ENCODE results near the gene TNF.

TNF gene

DNA sequence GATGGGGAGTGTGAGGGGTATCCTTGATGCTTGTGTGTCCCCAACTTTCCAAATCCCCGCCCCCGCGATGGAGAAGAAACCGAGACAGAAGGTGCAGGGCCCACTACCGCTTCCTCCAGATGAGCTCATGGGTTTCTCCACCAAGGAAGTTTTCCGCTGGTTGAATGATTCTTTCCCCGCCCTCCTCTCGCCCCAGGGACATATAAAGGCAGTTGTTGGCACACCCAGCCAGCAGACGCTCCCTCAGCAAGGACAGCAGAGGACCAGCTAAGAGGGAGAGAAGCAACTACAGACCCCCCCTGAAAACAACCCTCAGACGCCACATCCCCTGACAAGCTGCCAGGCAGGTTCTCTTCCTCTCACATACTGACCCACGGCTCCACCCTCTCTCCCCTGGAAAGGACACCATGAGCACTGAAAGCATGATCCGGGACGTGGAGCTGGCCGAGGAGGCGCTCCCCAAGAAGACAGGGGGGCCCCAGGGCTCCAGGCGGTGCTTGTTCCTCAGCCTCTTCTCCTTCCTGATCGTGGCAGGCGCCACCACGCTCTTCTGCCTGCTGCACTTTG is at the start of gene TNF:
Gene TNF (plus strand): TSS at position 231 of the 567 bp plus-strand sequence. CDS start 177 bp downstream, at position 408.
- DNase-seq: no peak

DNA sequence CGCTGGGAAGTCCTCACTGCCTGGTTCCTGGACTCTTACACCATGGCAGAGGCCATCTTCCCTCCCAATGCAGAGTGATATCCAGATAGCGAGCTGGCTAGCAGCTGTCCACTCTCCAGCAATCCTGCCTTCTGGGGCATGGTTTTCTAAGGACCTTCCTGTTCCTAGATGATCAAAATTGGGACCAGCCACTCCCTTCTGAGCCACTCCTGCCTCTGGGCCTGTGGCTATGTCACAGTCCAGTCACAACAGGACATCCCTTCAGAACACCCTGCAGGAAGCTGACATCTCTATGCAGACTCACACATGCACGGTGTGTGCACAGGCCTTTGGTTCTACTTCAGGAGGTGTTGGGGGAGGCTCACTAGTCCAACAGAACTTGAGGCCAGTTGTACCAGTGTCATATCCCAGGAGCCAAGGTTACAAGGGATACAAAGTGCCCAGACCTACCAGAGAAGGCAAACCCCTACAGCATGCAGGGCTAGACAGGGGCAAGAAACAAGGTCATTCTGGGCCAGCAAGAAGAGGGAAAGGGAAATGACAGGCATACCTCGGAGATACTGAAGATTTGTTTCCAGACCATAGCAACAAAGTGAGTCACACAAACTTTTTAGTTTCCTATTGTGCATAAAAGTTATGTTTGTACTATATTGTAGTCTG is 49.3 kb upstream of the TNF start:
- DNase-seq: no peak

DNA sequence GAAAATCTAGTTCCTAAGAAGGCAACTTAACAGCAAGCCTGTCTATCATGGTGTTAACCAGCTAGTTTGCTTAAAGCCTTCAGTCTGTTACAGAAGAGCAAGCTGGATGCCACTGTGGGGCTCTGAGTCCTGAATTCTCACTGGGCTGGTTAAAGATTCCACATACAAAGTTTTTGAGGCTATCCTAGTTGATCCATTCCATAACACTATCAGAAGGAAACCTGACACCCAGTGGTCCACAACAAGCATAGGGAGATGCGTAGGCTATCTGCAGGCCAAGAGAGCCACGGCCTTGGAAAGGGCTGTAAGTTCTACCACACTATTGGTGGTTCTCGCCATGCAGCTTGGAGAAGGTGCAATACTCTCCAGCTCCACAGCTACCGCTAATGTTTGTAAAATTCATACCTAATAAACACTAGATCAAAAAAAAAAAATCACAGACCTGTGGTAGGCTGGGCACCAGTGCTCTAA is 47.0 kb upstream of the TNF start:
- peak; percentile 35 for DNase-seq

DNA sequence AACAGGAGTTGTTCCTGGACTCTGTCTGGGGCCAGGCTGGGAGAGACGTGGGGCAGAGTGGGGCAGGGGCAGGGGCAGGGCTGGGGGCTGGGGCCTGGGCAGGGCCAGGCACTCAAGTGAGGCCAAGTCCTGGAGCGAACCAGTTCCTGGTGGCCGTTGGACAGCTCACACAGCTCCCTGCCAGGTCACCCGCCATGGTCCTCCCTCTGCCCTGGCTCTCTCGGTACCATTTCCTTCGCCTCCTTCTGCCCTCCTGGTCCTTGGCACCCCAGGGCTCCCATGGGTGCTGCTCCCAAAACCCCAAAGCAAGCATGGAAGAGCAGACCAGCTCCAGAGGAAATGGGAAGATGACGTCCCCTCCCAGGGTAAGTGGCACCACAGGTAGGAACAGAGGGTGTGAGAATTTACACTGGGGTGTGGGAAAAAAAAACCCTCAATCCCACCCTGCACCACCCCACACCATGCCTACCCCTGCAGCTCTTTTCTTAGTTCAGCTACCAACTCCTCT is 46.5 kb upstream of the TNF start, which contains the start of gene MCCD1:
Gene MCCD1 (plus strand): TSS at position 142 of the 508 bp plus-strand sequence. CDS start 53 bp downstream, at position 195.
- no peak for DNase-seq

DNA sequence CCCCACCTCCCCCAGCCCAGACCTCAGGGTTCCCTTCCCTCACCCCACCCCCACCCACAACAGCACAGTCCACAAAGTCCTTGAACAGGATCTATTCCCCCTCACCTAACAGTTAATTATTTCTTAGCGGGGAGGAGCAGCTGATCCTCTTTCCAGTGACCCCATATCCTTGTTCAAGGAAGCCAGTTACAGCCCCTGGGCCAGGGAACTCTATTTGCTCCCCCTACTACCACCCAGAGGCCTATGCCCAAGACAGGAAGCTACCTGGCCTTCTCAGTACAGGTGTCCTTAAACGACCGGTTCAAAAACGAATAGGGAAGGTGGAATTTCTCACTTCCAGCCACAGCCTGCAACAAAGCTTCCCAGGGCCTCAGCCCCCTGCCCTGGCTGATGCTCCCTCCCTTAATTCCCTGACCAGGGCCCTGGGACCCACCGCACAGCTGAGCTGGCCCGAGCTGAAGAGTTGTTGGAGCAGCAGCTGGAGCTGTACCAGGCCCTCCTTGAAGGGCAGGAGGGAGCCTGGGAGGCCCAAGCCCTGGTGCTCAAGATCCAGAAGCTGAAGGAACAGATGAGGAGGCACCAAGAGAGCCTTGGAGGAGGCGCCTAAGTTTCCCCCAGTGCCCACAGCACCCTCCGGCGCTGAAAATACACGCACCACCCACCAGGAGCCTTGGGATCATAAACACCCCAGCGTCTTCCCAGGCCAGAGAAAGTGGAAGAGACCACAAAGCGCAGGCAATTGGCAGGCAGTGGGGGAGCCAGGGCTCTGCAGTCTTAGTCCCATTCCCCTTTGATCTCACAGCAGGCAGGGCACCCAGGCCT is 45.8 kb upstream of the TNF start:
- no peak for DNase-seq

DNA sequence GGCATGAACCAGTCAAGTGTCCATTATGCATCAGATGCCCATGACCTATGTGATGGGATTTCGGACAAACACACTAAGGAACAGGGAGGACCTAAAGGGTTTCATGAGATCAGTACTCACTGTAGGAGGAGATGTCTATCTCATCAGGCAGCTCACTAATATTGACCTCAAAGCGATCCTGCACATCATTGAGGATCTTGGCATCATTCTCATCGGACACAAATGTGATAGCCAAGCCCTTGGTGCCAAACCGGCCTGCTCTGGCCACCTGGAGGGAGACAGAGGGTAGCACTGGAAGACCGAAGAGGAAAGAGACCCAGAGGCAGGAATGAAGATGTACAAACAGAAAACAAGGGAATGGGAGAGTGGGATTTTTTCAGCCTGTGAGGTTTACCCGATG is 44.7 kb upstream of the TNF start:
- DNase-seq: no peak

DNA sequence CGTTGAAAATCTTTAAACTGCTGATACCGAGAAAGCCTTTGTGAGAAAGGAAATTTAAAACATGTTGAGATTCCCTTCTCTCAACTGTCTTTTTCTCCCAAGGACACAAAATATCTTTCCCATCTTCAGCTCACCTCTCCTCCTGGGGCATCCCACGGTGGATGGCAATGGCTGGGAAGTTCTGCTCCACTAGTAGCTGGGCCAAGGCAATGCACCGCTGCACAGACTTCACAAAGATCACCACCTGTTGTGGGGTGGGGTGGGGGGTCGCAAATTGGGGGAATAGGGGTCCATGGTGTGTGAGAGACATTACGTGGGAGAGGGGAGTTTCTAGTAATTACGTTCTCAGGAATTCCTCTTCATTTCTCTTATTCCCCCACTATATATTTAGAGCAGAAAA is 44.2 kb upstream of the TNF start:
- no peak for DNase-seq

DNA sequence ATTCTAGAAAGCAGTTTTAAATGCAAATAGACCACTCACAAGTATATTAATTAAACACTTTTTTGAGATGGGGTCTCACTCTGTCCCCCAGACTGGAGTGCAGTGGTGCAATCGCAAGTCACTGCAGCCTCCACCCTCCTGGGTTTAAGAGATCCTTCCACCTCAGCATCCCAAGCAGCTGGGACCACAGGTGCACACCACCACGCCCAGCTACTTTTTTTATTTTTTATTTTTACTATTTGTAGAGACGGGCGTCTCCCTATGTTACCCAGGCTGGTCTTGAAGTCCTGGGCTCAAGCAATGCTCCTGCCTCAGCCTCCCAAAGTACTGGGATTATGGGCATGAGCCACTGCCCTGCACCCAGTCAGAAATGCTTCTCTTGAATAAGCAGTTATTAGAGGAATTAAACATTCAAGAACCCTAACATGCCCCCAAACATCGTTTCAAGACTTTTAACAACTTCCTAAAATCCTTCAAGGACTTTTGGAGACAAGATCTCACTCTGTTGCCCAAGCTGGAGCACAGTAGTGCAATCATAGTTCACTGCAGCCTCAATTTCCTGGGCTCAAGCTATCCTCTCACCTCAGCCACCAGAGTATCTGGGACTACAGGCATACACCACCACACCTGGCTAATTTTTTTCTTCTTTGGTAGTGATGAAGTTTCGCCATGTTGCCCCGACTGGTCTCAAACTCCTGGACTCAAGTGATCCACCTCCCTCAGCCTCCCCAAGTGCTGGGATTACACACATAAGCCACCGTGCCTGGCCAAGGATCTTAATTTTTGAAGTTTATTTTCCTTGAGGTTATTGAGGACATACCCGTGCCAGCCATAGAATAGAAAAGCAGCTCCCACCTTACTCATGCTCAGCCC is 43.4 kb upstream of the TNF start:
- DNase-seq: no peak

DNA sequence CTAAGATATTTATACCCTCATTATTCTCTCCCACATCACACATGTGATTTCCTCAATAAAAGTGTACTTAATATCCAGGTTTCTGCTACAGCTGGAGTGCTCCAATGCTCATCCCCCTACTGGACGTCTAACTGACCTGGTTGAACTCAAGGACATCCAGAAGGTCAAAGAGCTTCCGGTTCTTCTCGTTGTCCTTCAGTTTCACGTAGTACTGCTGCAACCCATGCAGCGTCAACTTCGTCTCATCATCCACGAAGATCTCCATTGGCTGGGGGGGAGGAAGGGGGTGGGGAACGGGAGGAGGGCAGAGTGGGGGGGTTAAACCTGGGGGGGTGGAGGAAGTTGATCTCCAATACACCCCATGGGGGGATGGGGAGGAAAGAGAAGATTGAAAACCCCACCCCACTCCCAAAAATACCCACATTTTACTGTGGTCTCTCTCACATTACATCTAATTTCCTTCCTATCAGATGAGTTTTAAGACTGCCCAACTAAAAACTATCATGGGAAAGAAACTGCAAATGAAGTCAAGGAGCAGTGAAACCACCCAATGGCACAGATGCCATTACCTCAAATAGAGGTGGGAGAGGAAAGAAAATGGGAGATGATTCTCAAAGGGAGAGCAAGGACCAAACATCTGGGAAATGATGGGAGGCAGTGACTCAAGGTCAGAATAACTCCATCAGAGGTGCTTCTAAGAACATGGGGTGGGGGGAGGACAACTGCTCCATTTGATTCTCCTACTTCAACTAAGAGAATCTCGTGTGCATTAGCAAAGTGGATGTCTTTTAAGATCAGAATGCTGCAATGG is 42.5 kb upstream of the TNF start:
- no peak for DNase-seq

DNA sequence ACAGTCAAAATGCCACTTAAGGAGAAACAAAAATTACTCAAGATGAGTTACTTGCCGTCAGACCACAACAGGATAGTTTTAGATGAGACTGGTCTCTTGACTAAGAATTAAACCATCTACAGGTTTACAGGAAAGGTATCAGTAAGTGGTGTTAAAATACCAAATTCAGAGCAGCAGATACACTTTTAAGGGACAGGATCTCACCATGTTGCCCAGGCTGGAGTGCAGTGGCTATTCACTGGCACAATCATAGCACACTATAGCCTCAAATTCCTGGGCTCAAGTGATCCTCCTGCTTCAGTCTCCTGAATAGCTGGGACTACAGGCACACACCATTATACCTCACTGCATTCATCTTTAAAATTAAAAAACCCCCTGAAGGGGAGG is 41.9 kb upstream of the TNF start:
- no peak for DNase-seq

DNA sequence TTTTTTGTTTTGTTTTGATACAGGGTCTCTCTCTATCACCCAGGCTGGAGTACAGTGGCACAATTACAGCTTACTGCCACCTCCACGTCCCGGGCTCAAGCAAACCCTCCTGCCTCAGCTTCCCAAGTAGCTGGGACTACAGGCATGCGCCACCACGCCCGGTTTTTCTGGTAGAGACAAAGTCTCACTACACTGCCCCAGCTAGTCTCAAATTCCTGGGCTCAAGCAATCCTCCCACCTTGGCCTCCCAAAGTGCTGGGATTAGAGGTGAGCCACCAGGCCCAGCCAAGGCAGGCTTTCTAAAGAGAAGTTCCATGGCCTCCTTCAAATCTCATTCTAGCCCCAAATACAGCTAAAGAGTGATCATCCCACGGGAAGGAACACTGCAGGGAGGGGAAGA is 41.4 kb upstream of the TNF start:
- no peak for DNase-seq

DNA sequence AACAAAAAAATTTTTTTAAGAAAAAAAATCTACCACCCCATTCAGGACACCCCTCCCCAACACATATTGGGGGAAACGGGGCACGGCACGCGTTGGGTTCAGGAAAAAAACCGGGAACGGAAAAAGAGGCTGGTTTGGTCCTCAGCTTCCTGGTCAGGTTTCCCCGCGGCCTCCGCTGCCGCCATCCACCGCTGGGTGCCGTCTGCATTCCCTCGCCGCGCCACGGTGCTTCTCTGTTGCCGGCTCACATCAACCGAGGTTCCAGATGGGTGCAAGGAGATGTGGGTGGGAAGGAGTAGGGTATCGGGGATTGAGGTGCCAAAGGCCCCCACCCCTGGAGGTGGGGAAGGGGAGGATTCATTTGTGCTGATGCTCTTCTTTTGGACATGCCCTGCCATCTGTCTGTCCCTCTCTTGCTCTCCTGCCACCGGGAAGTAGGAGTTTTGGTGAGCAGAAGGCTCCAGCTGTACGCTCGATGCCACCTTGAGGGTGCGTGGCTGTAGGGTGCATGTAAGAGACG is 40.8 kb upstream of the TNF start:
- no peak for DNase-seq

DNA sequence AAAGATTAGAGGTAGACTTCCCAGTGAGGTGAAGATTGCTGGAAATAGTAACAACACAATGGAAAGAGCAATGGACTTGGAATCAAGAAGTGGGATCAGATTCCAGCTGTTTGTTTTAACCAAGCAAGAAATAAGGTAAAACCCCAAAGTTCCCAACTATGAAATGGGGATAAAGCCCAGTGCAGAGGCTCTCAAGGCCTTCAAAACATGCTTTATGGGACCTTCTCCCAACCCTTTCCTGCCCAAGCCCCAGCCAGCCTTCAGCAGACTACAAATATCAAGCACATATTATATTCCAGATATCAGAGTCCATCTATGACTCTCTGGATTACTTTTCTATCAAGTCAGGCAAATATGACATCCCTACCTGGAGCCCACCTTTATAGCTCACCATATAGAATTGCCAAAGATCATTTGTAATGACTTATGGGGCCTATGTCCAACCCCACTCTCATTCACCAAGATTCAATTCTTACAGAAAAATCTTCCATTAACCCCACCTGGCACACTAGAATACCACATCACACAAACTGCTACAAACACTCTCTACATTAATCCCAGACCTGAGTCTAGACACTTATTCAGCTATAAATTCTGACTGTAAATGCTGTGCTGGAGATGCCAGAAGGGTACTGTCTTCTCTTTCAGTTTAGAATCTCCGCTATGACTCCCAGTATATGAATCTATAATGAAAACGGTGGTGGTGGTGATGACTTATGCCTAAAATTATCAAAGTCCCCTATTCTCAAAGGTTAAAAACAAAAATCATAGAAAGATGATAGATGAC is 39.6 kb upstream of the TNF start:
- DNase-seq: no peak

DNA sequence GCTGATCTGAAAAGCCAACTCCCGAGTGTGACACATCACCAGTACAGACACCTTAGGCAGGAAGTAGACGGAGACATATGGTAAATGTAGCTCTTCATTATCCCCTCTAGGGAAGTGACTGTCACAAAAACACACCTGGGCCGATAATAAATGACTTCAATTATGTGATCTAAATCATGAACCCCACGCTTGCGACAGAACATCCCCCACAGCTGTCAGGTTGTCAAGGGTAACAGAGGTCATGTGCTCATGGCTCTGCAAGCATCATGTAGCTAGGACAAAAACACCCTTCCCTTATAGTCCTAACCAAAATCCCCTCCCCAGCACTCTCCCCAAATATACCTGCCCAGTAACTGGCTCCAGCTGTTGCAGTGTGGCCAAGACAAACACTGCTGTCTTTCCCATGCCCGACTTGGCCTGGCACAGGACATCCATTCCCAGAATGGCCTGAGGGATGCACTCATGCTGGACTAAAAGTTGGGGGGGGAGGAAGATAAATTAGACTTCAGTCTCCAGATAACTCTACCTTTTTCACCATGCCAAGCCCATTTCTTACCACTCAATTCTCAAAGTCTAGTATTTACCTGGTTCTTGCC is 36.5 kb upstream of the TNF start:
- DNase-seq: no peak

DNA sequence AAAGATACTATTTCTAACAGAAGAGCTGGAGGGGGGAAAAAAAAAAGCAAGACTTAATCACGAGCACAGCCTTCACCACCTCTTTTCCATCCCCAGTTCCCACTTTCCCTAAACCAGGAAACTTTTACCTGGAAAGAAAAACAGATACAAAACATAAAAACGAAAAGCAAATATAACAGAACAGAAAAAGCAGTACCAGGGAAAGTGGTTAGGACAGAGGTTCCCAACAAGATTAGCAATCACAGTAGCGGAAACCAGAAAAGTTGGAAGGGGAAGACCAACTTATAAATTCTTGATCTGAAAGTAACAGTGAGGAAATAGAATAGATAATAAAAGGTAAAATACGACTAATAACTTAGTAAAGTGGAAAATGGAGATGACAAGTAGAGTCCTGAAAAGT is 34.7 kb upstream of the TNF start:
- DNase-seq: no peak

DNA sequence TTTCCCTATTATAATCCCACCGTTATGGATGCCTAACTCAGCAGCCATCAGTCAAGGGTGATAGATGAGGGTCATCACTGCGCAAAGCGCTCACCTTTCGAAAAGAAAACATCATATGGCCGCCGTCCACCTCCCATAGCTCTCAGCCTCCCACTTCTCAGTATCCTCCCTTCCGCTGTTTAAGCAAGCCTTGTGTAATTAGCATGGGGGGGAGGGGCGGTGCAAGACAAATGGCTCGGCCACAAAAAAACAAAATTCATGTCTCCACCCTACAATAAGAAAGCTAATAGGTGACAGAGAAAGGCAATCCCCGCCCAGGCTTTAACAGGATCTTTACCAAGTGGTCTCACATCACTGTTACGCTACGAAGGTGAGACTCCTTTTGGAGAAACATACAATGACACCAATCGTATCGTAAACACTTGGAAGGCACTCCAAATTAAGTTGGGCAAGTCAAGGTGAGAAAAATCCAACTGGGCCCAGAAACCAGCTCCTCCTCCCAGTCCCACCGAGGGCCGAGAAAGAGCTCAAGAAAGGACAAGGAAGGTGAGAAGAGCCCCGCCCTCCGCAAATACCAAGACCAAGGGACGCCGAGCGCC is 34.2 kb upstream of the TNF start:
- DNase-seq: peak; percentile 82

DNA sequence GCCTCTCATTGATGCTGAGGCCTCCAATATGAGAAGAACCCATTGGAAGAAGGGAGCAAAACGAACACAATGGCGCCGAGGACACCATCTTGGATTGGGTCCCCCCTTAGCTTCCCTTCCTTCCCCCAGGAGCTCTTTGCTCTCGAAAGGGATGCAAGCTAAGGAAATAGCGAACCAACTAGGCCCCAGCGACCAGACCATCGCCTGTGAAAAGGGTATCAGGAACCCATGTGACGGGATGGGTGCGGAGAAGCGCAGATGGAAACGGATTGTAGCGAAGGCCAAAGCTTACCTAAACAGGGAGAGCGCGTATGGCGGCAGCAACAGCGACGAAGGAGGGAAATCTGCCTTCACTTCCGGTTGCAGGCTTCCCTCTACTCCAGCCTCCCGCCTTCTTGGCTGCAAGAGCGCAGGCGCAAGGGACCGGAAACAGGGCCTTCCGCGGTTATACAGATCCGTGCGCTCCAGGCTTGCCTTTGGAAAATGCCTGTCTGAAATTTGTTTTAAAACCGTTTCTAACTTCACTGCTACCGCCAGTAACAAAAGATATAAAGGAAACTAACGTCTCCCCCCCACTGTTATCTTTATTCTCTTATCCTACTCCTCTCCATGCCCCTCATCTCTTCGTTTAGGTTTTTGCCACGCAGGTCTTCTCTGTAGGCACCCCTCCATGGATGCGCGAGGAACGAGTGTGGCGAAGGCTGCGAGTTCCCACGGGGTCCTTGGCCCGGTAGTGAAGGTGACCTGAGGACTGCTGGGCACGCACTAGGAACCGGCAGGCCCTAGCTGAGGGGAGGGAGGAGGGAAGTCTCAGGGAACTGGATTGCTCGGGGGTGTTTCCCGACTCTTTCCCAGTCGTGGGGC is 33.5 kb upstream of the TNF start, which contains the start of gene DDX39B:
Gene DDX39B (minus strand): TSS at position 346 of the 864 bp plus-strand sequence. CDS start 1,471 bp downstream, outside the sequence.
- DNase-seq: peak; percentile 99

DNA sequence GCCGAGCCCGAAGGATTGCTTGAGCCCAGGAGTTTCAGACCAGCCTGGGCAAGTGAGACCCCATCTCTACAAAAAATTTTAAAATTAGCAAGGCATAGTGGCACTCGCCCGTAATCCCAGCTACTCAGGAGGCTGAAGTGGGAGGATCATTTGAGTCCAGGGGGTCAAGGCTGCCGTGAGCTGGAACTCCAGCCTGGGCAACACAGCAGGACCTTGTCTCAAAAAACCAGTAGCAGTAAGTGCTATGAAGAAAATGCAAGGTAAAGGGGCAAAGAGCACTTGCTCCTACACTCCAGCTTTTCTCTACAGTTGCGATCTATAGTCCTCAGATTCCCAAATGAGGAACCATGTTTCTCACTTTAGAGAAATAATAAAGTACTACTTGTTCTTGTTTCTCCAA is 31.7 kb upstream of the TNF start:
- DNase-seq: no peak

DNA sequence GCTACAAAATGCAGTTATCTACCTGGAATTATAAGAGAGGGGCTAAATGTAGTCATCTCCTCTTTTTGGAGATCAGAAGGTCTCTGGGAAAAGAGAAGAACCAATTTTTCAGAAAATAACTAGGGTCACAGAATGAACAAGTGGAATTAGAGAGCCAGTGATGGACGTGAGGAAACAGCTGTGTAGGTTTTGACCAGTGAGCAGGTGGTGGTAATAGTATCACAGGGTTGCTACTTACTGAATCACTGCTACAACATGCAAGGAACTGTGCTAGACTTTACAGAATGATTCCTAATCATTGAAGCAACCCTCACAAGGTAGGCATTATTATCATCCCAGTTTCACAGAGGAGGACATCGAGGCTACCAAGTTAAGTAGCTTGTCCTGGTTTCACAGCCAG is 30.7 kb upstream of the TNF start:
- no peak for DNase-seq

Data from OCI-M1 (cell line).